GM10847 (cell line): ENCODE measurements around the gene CDK5R2.

Experiments used
- POLR2A ChIP-seq: IDR thresholded peaks from 2 replicates; pipeline ENCODE4 v1.6.1; 2011; ENCODE audit not compliant: insufficient read length; ENCODE audit errors: extremely low read depth

The CDK5R2 gene

GRCh38 chr2:218993345-218994315 is 34.2 kb downstream of the CDK5R2 start, which contains the start of gene CRYBA2:
Gene CRYBA2, minus strand, starts transcription at chr2:218993422. Its CDS starts 246 bp downstream, at chr2:218993176.
- TF ChIP-seq POLR2A, result no peak

- no peak for TF ChIP-seq POLR2A
These were observed 36.1 kb downstream of the CDK5R2 start for GRCh38 chr2:218995561-218995960.

- no peak for TF ChIP-seq POLR2A
These were observed 36.7 kb downstream of the CDK5R2 start for GRCh38 chr2:218995972-218996711.

GRCh38 chr2:218996937-218997336 is 37.5 kb downstream of the CDK5R2 start:
- no peak for TF ChIP-seq POLR2A

GRCh38 chr2:218997731-218998130 is 38.3 kb downstream of the CDK5R2 start:
- TF ChIP-seq POLR2A, result no peak

GRCh38 chr2:218998414-218999002 is 39.0 kb downstream of the CDK5R2 start:
- no peak for TF ChIP-seq POLR2A

GRCh38 chr2:218999021-218999880 is 39.8 kb downstream of the CDK5R2 start:
- no peak for TF ChIP-seq POLR2A

- no peak for TF ChIP-seq POLR2A
These were observed 40.6 kb downstream of the CDK5R2 start for GRCh38 chr2:218999881-219000568.

- no peak for TF ChIP-seq POLR2A
These were observed 41.1 kb downstream of the CDK5R2 start for GRCh38 chr2:219000569-219000960.

GRCh38 chr2:219001100-219001576 is 41.7 kb downstream of the CDK5R2 start:
- TF ChIP-seq POLR2A, result no peak

GRCh38 chr2:219001577-219002394 is 42.3 kb downstream of the CDK5R2 start:
- TF ChIP-seq POLR2A, result no peak

- no peak for TF ChIP-seq POLR2A
These were observed 43.2 kb downstream of the CDK5R2 start for GRCh38 chr2:219002395-219003266.

GRCh38 chr2:219003267-219003634 is 43.8 kb downstream of the CDK5R2 start:
- no peak for TF ChIP-seq POLR2A

GRCh38 chr2:219003979-219004378 is 44.5 kb downstream of the CDK5R2 start:
- no peak for TF ChIP-seq POLR2A
